ENCODE results near the gene NMT2. TPM values are rescaled to one million over a fixed set of nuclear protein-coding genes. Genes with fewer than 3 reads are reported as not detected.

Gene NMT2
- total RNA-seq, 1 experiment from 2014 or later: 14.3 TPM

DNA sequence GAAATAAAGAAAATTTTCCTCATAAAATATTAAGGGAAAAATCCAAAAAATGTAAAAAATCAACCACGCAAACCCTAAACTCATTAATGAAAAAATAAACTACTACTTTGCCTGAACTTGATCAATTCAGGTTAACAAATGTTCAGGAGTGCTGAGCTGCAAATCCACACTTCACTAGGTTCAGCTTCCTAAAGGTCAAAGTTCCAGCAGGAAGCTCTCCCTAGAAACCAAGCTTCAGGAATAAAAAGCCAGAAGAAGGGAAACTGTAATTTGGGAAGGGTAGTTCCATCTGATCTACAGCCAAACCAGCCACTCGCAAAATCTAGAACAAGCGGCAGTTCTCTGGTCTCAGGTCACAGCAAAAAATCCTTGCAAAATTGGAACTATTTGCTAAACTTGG lies 7.8 kb upstream of the NMT2 start:
- DNase-seq (ENCODE audit: low read depth, low spot score): no peak
- no TSS peak for BruUV-seq (replicated peaks)
- Histone ChIP-seq H3K27ac (ENCODE audit: low read length) (no peak overlapping the region), H3K27me3 (ENCODE audit: control insufficient read depth, insufficient read depth, low read length) (no peaks in the 10 kb centered on the region), H3K4me3 (ENCODE audit: low read depth in 2 of 2, low read length in 2 of 2) (no peak overlapping the region), H3K4me1 (ENCODE audit: control insufficient read depth, insufficient read depth, low read length) (no peaks in the 10 kb centered on the region), H3K36me3 (ENCODE audit: control insufficient read depth, insufficient read depth, low read length) (no peaks in the 10 kb centered on the region), H3K9me3 (ENCODE audit: control insufficient read depth, insufficient read depth, low read depth, low read length) (no peaks in the 10 kb centered on the region)
- in situ Hi-C loops (cut with HindIII; ENCODE audit: low pct_unique_long_range_greater_than_20kb, low sequenced_read_pairs) (no loop called here), intact Hi-C loops (cut with micrococcal nuclease; ENCODE audit: unreplicated experiment) (no loop called here)
- ChIA-PET POLR2A (no interaction called here), CTCF (no interaction called here)
- TF ChIP-seq TCF7L2 (IDR thresholded peaks at IDR 0.05; ENCODE audit: low read depth, low read length): no peak
- TF ChIP-seq, protein P1, sequence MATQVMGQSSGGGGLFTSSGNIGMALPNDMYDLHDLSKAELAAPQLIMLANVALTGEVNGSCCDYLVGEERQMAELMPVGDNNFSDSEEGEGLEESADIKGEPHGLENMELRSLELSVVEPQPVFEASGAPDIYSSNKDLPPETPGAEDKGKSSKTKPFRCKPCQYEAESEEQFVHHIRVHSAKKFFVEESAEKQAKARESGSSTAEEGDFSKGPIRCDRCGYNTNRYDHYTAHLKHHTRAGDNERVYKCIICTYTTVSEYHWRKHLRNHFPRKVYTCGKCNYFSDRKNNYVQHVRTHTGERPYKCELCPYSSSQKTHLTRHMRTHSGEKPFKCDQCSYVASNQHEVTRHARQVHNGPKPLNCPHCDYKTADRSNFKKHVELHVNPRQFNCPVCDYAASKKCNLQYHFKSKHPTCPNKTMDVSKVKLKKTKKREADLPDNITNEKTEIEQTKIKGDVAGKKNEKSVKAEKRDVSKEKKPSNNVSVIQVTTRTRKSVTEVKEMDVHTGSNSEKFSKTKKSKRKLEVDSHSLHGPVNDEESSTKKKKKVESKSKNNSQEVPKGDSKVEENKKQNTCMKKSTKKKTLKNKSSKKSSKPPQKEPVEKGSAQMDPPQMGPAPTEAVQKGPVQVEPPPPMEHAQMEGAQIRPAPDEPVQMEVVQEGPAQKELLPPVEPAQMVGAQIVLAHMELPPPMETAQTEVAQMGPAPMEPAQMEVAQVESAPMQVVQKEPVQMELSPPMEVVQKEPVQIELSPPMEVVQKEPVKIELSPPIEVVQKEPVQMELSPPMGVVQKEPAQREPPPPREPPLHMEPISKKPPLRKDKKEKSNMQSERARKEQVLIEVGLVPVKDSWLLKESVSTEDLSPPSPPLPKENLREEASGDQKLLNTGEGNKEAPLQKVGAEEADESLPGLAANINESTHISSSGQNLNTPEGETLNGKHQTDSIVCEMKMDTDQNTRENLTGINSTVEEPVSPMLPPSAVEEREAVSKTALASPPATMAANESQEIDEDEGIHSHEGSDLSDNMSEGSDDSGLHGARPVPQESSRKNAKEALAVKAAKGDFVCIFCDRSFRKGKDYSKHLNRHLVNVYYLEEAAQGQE (IDR thresholded peaks at IDR 0.05; ENCODE audit: insufficient read depth in 1 of 2, low read depth in 2 of 2, low read length in 1 of 2): no peak
- TF ChIP-seq POLR2AphosphoS5 (IDR thresholded peaks at IDR 0.05; ENCODE audit: low read depth, low read length): no peak
- ATAC-seq: no peak

DNA sequence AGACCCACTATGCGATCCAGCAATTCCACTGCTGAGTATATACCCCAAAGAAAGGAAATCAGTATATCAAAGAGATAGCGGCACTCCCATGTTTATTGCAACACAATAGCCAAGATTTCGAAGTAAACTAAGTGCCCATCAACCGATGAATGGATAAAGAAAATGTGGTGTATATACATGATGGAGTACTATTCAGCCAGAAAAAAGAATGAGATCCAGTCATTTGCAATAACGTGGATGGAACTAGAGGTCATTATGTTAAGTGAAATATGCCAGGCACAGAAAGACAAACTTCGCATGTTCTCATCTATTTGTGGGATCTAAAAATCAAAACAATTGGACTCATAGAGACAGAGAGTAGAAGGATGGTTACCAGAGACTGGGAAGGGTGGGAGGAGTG lies 7.1 kb upstream of the NMT2 start:
- no peaks in the 10 kb centered on the region for H3K4me1 ChIP-seq (ENCODE audit: control insufficient read depth, insufficient read depth, low read length)
- BruUV-seq (replicated peaks): no TSS peak
- H3K4me3 ChIP-seq (ENCODE audit: low read depth in 2 of 2, low read length in 2 of 2): no peak overlapping the region
- H3K36me3 ChIP-seq (ENCODE audit: control insufficient read depth, insufficient read depth, low read length): no peaks in the 10 kb centered on the region
- in situ Hi-C loops (cut with HindIII; ENCODE audit: low pct_unique_long_range_greater_than_20kb, low sequenced_read_pairs) (no loop called here), intact Hi-C loops (cut with micrococcal nuclease; ENCODE audit: unreplicated experiment) (no loop called here)
- TF ChIP-seq SIN3A (IDR thresholded peaks at IDR 0.05; ENCODE audit: borderline replicate concordance, insufficient read depth, low read depth, low read length): no peak
- no peak for TF ChIP-seq POLR2AphosphoS5 (IDR thresholded peaks at IDR 0.05; ENCODE audit: low read depth, low read length)
- no peak for TF ChIP-seq TCF7L2 (IDR thresholded peaks at IDR 0.05; ENCODE audit: low read depth, low read length)
- H3K27ac ChIP-seq (ENCODE audit: low read length): no peak overlapping the region
- H3K27me3 ChIP-seq (ENCODE audit: control insufficient read depth, insufficient read depth, low read length): no peaks in the 10 kb centered on the region
- ATAC-seq: no peak
- CTCF ChIA-PET: no interaction called here
- DNase-seq (ENCODE audit: low read depth, low spot score): no peak
- POLR2A ChIA-PET: no interaction called here
- no peaks in the 10 kb centered on the region for H3K9me3 ChIP-seq (ENCODE audit: control insufficient read depth, insufficient read depth, low read depth, low read length)

DNA sequence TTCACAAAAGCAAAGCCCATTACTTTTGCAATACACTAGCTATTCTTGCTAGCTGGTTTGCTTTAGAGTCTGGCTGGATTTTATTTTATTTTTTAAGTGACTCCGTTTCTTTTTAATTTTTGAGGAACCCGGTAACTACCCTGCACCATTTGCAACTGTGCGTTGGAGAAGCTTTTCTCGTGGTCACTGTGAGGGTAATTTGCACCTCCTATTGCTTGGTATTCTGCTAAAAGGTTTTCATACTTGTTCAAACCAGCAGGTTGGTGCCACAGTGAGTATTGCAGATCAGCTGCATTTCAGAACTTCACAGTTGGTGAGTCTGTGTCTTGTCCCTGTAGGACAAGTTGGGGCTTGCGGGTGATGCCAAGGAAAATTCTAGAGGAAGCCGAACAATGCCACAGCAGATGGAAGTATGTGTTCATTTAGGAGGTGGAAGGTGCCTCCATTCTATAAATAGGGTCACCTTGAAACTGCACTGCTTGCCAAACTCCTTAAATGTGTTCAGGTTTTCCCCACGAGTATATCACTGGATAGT lies 3.9 kb upstream of the NMT2 start:
- no peak overlapping the region for H3K4me3 ChIP-seq (ENCODE audit: low read depth in 2 of 2, low read length in 2 of 2)
- POLR2A ChIA-PET: no interaction called here
- no peak for DNase-seq (ENCODE audit: low read depth, low spot score)

More for the DNA sequence above, 3.9 kb upstream of the NMT2 start:
- Histone ChIP-seq H3K36me3 (ENCODE audit: control insufficient read depth, insufficient read depth, low read length) (no peaks in the 10 kb centered on the region; the same call in 1 of the 2 replicates), H3K27me3 (ENCODE audit: control insufficient read depth, insufficient read depth, low read length) (no peaks in the 10 kb centered on the region), H3K27ac (ENCODE audit: low read length) (no peak overlapping the region), H3K4me1 (ENCODE audit: control insufficient read depth, insufficient read depth, low read length) (peaks cover 3% of the 10 kb centered on the region), H3K9me3 (ENCODE audit: control insufficient read depth, insufficient read depth, low read depth, low read length) (no peaks in the 10 kb centered on the region)
- no peak for ATAC-seq
- no TSS peak for BruUV-seq (replicated peaks)
- intact Hi-C loops (cut with micrococcal nuclease; ENCODE audit: unreplicated experiment): no loop called here
- CTCF ChIA-PET: no interaction called here
- TF ChIP-seq TCF7L2 (IDR thresholded peaks at IDR 0.05; ENCODE audit: low read depth, low read length) (no peak), POLR2AphosphoS5 (IDR thresholded peaks at IDR 0.05; ENCODE audit: low read depth, low read length) (no peak), SIN3A (IDR thresholded peaks at IDR 0.05; ENCODE audit: borderline replicate concordance, insufficient read depth, low read depth, low read length) (no peak)
- TF ChIP-seq, protein P2, sequence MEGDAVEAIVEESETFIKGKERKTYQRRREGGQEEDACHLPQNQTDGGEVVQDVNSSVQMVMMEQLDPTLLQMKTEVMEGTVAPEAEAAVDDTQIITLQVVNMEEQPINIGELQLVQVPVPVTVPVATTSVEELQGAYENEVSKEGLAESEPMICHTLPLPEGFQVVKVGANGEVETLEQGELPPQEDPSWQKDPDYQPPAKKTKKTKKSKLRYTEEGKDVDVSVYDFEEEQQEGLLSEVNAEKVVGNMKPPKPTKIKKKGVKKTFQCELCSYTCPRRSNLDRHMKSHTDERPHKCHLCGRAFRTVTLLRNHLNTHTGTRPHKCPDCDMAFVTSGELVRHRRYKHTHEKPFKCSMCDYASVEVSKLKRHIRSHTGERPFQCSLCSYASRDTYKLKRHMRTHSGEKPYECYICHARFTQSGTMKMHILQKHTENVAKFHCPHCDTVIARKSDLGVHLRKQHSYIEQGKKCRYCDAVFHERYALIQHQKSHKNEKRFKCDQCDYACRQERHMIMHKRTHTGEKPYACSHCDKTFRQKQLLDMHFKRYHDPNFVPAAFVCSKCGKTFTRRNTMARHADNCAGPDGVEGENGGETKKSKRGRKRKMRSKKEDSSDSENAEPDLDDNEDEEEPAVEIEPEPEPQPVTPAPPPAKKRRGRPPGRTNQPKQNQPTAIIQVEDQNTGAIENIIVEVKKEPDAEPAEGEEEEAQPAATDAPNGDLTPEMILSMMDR (IDR thresholded peaks at IDR 0.05): no peak
- TF ChIP-seq, protein P1 (IDR thresholded peaks at IDR 0.05; ENCODE audit: insufficient read depth in 1 of 2, low read depth in 2 of 2, low read length in 1 of 2): no peak
- in situ Hi-C loops (cut with HindIII; ENCODE audit: low pct_unique_long_range_greater_than_20kb, low sequenced_read_pairs): no loop called here

All from Panc1 (cell line).